CD8-positive, alpha-beta memory T cell (primary cell): ENCODE results near the gene ADIPOQ. TPM values are rescaled to one million over a fixed set of nuclear protein-coding genes. Genes with fewer than 3 reads are reported as not detected.

Experiments used
- CTCF ChIA-PET: fragments of 350-600 bp; sonication (Branson Sonifier 250); formaldehyde crosslinking; loops from one replicate; lab custom pipeline; 2021; ENCODE audit warnings: antibody characterized with exemption; lab: Charles Lee
- POLR2A ChIA-PET: fragments of 350-600 bp; sonication (Branson Sonifier 250); formaldehyde crosslinking; loops from one replicate; lab custom pipeline; 2021; ENCODE audit warnings: antibody characterized with exemption; lab: Charles Lee
- DNase-seq, 5 donors: peaks; one replicate each; pipeline versions ENCODE4 v3.0.0 to v3.0.0-alpha.2; 2020 to 2022; ENCODE audit warnings: mixed read lengths in 1 of 5
- H3K27ac ChIP-seq: one replicate; pipeline ENCODE4 v1.7.0; 2013; ENCODE audit warnings: low read depth, mild to moderate bottlenecking, low read length, moderate library complexity
- H3K27me3 ChIP-seq: 2 replicates; pipeline ENCODE4 v1.7.0; 2013; ENCODE audit warnings: low read length, mild to moderate bottlenecking; ENCODE audit not compliant: insufficient read depth, poor library complexity, severe bottlenecking
- H3K36me3 ChIP-seq: 2 replicates; pipeline ENCODE4 v1.7.0; 2013; ENCODE audit warnings: mild to moderate bottlenecking, low read length, moderate library complexity; ENCODE audit not compliant: insufficient read depth
- H3K4me1 ChIP-seq: 2 replicates; pipeline ENCODE4 v1.7.0; 2013; ENCODE audit warnings: mild to moderate bottlenecking, low read length, moderate library complexity; ENCODE audit not compliant: insufficient read depth
- H3K4me3 ChIP-seq: 2 replicates; pipeline ENCODE4 v1.7.0; 2013; ENCODE audit warnings: mild to moderate bottlenecking, low read length
- H3K9me3 ChIP-seq: 2 replicates; pipeline ENCODE4 v1.7.0; 2013; ENCODE audit warnings: mild to moderate bottlenecking, low read length
- H3K27ac Mint-ChIP-seq, 8 donors: one replicate each; pipeline ENCODE4 v1.8.0; 2020 to 2021; ENCODE audit warnings: mixed read lengths in 8 of 8, mild to moderate bottlenecking in 6 of 8, inconsistent platforms in 3 of 8, moderate library complexity in 3 of 8
- H3K27me3 Mint-ChIP-seq, 2 donors: one replicate each; pipeline ENCODE4 v1.8.0; 2020 to 2021; ENCODE audit warnings: mixed read lengths in 2 of 2, mild to moderate bottlenecking in 1 of 2, moderate library complexity in 1 of 2
- H3K36me3 Mint-ChIP-seq, 3 donors: one replicate each; pipeline ENCODE4 v1.8.0; 2020 to 2021; ENCODE audit warnings: mixed read lengths in 3 of 3, inconsistent platforms in 1 of 3, mild to moderate bottlenecking in 1 of 3
- H3K4me1 Mint-ChIP-seq, 3 donors: one replicate each; pipeline ENCODE4 v1.8.0; 2020 to 2021; ENCODE audit warnings: mixed read lengths in 3 of 3, inconsistent platforms in 1 of 3, mild to moderate bottlenecking in 1 of 3
- H3K4me3 Mint-ChIP-seq, 7 donors: one replicate each; pipeline ENCODE4 v1.8.0; 2020 to 2021; ENCODE audit warnings: mixed read lengths in 7 of 7, mild to moderate bottlenecking in 6 of 7, moderate library complexity in 4 of 7, inconsistent platforms in 2 of 7
- H3K9me3 Mint-ChIP-seq, 5 donors: one replicate each; pipeline ENCODE4 v1.8.0; 2020 to 2022; ENCODE audit warnings: mixed read lengths in 5 of 5, mild to moderate bottlenecking in 3 of 5, moderate library complexity in 2 of 5, inconsistent platforms in 1 of 5
- polyA plus RNA-seq: library from polyadenylated mRNA; unstranded; fragments of 300-500 nt; fragmentation: Illumina TruSeq; gene quantifications from one replicate; pipeline ENCODE4 v1.2.3, GENCODE V29; 2021
- total RNA-seq, 2 experiments: library from RNA; stranded (reverse); gene quantifications; one replicate each; pipeline ENCODE4 v1.2.3, GENCODE V29; 2021

ADIPOQ gene
- total and polyA plus RNA-seq, 3 experiments from 2014 or later = not detected

DNA sequence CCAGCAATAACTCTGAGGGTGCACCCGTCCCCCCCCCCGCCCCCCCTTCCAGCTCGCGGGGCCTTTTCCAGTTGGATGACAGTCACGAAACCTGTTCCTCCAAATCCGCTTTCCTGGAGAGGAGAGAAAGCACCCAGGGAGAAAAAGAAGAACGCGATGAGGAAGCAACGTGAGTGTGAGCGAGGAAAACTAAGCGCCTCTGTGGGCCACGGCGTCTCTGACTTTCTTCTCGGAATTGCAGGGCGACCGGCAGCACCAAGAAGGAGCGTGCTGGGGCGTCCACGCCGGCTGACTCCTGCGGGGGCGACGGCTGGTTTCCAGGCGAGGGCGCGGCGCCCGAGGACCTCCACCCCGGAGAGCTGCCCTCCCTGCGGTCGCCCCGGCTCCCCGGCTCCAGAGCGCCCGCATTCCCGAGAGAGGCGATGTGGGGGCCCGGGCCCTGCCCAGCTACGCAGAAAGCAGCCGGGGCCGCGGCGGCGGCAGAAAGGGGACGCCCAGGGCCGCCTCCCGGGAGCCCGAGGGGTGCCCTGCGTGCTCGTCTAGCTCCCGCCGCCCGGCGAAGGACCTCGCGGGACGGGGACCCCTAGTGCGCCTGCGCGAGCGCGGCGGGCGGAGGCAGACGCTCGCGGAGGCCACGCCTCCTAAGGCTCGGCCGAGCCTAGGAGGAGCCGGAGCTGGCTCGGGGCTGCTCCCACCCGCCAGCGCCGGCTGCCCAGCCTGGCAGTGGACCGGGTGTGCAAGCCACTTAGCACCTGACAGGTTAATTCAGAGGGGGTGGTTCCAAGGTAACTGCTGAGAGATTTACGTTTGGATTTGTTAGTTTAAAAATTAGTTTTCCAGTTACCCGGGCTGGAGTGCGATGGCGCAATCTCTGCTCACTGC, 15.3 kb upstream of the ADIPOQ start:
- Histone ChIP-seq H3K9me3 (no peaks in the 10 kb centered on the region), H3K4me3 (peak overlapping the region; percentile 68), H3K36me3 (no peaks in the 10 kb centered on the region), H3K27me3 (peaks cover 28% of the 10 kb centered on the region), H3K4me1 (peaks cover 23% of the 10 kb centered on the region), H3K27ac (no peak overlapping the region)
- Mint-ChIP-seq H3K4me3 (peak overlapping the region; percentile 62 to 89 (median 71)), H3K27me3 (peaks cover 28 to 50% of the 10 kb centered on the region in 2 donors), H3K4me1 (peaks cover 8 to 25% (median 11%) of the 10 kb centered on the region in 3 donors), H3K27ac (peak overlapping the region in 1 of 8 donors; percentile 73), H3K9me3 (no peaks in the 10 kb centered on the region), H3K36me3 (no peaks in the 10 kb centered on the region)
- DNase-seq = peak; percentile 82 to 92 (median 85)
- POLR2A ChIA-PET = interaction anchor here (1.0 to 1.9 kb wide), 6 partner anchors 21 to 312 kb away, joined by 3 to 13 read pairs (median 4); partner anchors contain the start of genes EIF4A2, RFC4, RPL39L and ST6GAL1
- CTCF ChIA-PET = interaction anchor here (0.7 to 13.3 kb wide), 7 partner anchors 22 to 338 kb away, joined by 3 to 217 read pairs (median 5); partner anchors contain the start of genes AHSG and RPL39L

DNA sequence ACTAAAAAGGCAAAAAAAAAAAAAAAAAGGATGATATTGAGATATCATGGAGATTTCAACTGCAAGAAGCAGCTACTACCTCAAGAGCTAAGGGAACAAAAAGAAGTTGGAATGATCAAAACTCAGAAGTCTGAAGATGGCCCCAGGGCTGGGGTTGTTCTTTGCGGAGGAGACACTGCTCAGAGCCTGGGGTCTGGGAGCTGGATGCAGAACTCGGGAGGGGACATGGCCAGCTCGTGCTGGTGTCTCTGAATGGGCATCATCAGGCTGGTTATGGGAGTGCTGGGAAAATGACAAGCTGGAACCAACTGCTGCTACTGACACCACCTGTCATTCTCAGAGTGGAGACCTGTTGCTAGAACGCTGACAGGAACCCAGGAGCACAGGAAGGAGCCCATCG, 14.2 kb upstream of the ADIPOQ start:
- no peaks in the 10 kb centered on the region for H3K9me3 Mint-ChIP-seq
- POLR2A ChIA-PET = interaction anchor here (0.6 to 1.9 kb wide), 2 partner anchors 45 to 253 kb away, joined by 4 to 13 read pairs; partner anchors contain the start of gene EIF4A2
- H3K27me3 ChIP-seq = peaks cover 32% of the 10 kb centered on the region

DNA sequence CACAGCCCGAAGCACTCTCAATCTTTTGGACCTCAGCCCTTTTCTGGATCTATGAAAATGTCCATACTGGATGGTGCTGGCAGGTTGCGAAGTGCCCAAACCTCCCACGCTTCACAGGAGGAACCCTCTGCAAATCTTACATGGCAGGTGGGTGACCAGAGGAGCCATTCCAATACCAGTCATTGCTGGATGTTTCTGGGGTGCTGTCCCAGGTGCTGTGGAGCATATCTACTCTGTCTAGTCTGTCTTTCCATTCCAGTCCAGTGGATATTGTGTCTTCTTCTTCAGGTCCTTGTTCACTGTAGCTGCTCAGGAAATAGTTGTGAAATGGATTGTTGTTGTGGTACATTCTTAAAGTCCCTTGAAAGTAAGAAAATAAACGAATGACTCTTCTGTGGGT, 10.7 kb upstream of the ADIPOQ start:
- H3K4me1 ChIP-seq = peaks cover 10% of the 10 kb centered on the region
- H3K36me3 Mint-ChIP-seq = no peaks in the 10 kb centered on the region
- no peak overlapping the region for H3K4me3 Mint-ChIP-seq
- H3K27ac Mint-ChIP-seq = peak overlapping the region in 1 of 8 donors; percentile 11
- H3K36me3 ChIP-seq = no peaks in the 10 kb centered on the region
- no peak for DNase-seq
- H3K4me1 Mint-ChIP-seq = peaks cover 0 to 10% (median 4%) of the 10 kb centered on the region in 3 donors
- no peaks in the 10 kb centered on the region for H3K9me3 Mint-ChIP-seq
- no peak overlapping the region for H3K4me3 ChIP-seq
- H3K27me3 Mint-ChIP-seq = peaks cover 26 to 51% of the 10 kb centered on the region in 2 donors
- no peaks in the 10 kb centered on the region for H3K9me3 ChIP-seq
- peaks cover 24% of the 10 kb centered on the region for H3K27me3 ChIP-seq
- CTCF ChIA-PET = interaction anchor here (2.0 kb wide), 1 partner anchor 217 kb away, joined by 4 read pairs; no protein-coding TSS in a partner anchor
- no peak overlapping the region for H3K27ac ChIP-seq
- POLR2A ChIA-PET = no interaction called here

More for the DNA sequence above, 14.2 kb upstream of the ADIPOQ start:
- Histone ChIP-seq H3K4me1 (peaks cover 23% of the 10 kb centered on the region), H3K36me3 (no peaks in the 10 kb centered on the region), H3K27ac (no peak overlapping the region), H3K4me3 (no peak overlapping the region), H3K9me3 (no peaks in the 10 kb centered on the region)
- peaks cover 28 to 57% of the 10 kb centered on the region in 2 donors for H3K27me3 Mint-ChIP-seq
- CTCF ChIA-PET = interaction anchor here (1.9 to 13.3 kb wide), 3 partner anchors 21 to 337 kb away, joined by 6 to 217 read pairs (median 9); partner anchors contain the start of gene AHSG
- no peak for DNase-seq
- H3K4me1 Mint-ChIP-seq = peaks cover 8 to 25% (median 11%) of the 10 kb centered on the region in 3 donors
- no peak overlapping the region for H3K27ac Mint-ChIP-seq
- peak overlapping the region in 4 of 7 donors; percentile 12 to 89 (median 52) for H3K4me3 Mint-ChIP-seq
- no peaks in the 10 kb centered on the region for H3K36me3 Mint-ChIP-seq

- Histone ChIP-seq H3K9me3 (no peaks in the 10 kb centered on the region), H3K4me3 (no peak overlapping the region), H3K27me3 (peaks cover 24% of the 10 kb centered on the region), H3K4me1 (peaks cover 10% of the 10 kb centered on the region), H3K36me3 (no peaks in the 10 kb centered on the region), H3K27ac (no peak overlapping the region)
- Mint-ChIP-seq H3K27me3 (peaks cover 26 to 51% of the 10 kb centered on the region in 2 donors), H3K4me1 (peaks cover 0 to 8% (median 4%) of the 10 kb centered on the region in 3 donors), H3K9me3 (no peaks in the 10 kb centered on the region), H3K36me3 (no peaks in the 10 kb centered on the region), H3K4me3 (no peak overlapping the region), H3K27ac (no peak overlapping the region)
- ChIA-PET POLR2A (no interaction called here), CTCF (interaction anchor here (2.0 kb wide), 1 partner anchor 217 kb away, joined by 4 read pairs; no protein-coding TSS in a partner anchor)
- DNase-seq = no peak
Observed at GRCh38 chr3:186832276-186832675, 10.2 kb upstream of the ADIPOQ start.

DNA sequence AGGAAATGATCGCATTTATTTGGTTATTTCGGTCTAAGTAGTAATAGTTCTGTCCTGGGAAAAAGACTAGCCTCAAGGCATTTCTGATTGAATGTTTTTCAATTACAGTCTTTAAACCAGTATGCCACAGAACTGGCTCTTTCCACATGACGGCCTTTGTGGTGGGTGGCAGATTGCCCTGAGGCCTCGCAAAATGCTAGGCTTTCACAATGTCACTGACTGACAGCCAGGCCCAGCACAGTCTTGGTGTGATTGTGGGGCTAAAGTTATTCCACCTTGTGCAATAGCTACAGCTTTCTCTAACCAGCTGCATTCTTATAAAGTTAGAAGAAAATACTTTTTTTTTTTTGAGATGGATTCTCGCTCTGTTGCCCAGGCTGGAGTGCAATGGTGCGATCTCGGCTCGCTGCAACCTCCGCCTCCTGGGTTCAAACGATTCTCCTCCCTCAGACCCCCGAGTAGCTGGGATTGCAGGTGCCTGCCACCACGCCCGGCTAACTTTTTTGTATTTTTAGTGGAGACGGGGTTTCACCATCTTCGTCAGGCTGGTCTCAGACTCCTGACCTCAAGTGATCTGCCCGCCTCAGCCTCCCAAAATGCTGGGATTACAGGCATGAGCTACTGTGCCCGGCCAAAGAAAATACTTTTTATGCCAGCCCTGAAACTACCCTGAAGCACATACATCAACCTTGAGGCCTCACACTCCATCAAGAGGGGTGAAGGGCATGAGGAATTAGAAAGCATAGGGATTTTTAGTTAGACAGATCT, 2.5 kb upstream of the ADIPOQ start:
- Histone ChIP-seq H3K36me3 (no peaks in the 10 kb centered on the region), H3K9me3 (no peaks in the 10 kb centered on the region), H3K27me3 (no peaks in the 10 kb centered on the region), H3K4me3 (no peak overlapping the region), H3K27ac (no peak overlapping the region), H3K4me1 (no peaks in the 10 kb centered on the region)
- peaks cover 2 to 5% of the 10 kb centered on the region in 2 donors for H3K27me3 Mint-ChIP-seq
- no peak for DNase-seq
- H3K9me3 Mint-ChIP-seq = no peaks in the 10 kb centered on the region
- H3K4me3 Mint-ChIP-seq = no peak overlapping the region
- ChIA-PET POLR2A (no interaction called here), CTCF (no interaction called here)
- H3K36me3 Mint-ChIP-seq = no peaks in the 10 kb centered on the region
- no peak overlapping the region for H3K27ac Mint-ChIP-seq
- H3K4me1 Mint-ChIP-seq = no peaks in the 10 kb centered on the region

DNA sequence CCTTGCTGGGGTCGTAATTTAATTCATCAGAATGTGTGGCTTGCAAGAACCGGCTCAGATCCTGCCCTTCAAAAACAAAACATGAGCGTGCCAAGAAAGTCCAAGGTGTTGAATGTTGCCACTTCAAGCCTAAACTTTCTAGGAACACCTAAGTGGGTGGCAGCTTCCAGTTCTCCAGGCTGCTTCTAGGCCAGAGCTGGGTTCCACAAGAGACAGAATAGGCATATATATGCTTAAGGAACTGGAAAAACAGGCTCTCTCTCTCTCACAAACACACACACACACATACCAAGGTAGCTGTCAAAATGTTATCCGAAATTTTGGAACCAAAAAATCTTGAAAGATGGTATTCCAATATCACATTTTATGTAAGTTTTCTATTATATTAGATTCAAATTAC, 890 bp upstream of the ADIPOQ start:
- no peak overlapping the region for H3K4me3 ChIP-seq
- POLR2A ChIA-PET = no interaction called here
- H3K27me3 ChIP-seq = no peaks in the 10 kb centered on the region

GRCh38 chr3:186843039-186843432, 526 bp downstream of the ADIPOQ start:
- Mint-ChIP-seq H3K36me3 (no peaks in the 10 kb centered on the region), H3K9me3 (no peaks in the 10 kb centered on the region), H3K27me3 (peaks cover 13 to 19% of the 10 kb centered on the region in 2 donors), H3K4me3 (no peak overlapping the region), H3K27ac (no peak overlapping the region), H3K4me1 (no peaks in the 10 kb centered on the region)
- Histone ChIP-seq H3K36me3 (no peaks in the 10 kb centered on the region), H3K9me3 (no peaks in the 10 kb centered on the region), H3K27ac (no peak overlapping the region), H3K4me1 (no peaks in the 10 kb centered on the region), H3K4me3 (no peak overlapping the region), H3K27me3 (no peaks in the 10 kb centered on the region)
- no peak for DNase-seq
- ChIA-PET POLR2A (no interaction called here), CTCF (no interaction called here)

More for the DNA sequence above, 890 bp upstream of the ADIPOQ start:
- Mint-ChIP-seq H3K9me3 (no peaks in the 10 kb centered on the region), H3K36me3 (no peaks in the 10 kb centered on the region), H3K27ac (no peak overlapping the region), H3K4me3 (no peak overlapping the region), H3K4me1 (no peaks in the 10 kb centered on the region), H3K27me3 (peaks cover 11 to 15% of the 10 kb centered on the region in 2 donors)
- CTCF ChIA-PET = no interaction called here
- Histone ChIP-seq H3K4me1 (no peaks in the 10 kb centered on the region), H3K36me3 (no peaks in the 10 kb centered on the region), H3K27ac (no peak overlapping the region), H3K9me3 (no peaks in the 10 kb centered on the region)
- DNase-seq = no peak
